LNCAP (cell line): ENCODE measurements around the gene HSPG2.

ENCODE experiments used
- TF ChIP-seq, protein P1 (sequence below): fragments of 450-650 bp; IDR thresholded peaks from 2 replicates; pipeline ENCODE4 v1.5.1; 2017; ENCODE audit warnings: mild to moderate bottlenecking

HSPG2 gene

DNA sequence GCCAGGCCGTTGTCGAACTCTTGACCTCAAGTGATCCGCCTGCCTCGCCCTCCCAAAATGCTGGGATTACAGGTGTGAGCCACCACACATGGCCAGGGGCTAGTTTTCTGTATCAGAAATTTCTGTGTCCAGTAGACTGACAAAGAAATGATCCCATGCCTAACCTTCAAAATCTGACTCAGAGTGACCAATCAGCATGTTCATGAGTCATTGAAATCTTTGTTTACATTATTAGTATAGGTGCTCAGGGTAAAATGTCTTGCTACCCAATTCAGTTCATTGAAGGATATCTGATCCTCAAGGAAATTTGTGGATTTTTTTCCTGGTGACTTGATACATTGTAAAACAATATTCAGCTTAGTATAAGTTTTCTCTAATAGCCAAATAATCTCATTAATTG, 136.0 kb downstream of the HSPG2 start:
- TF ChIP-seq, protein P1, sequence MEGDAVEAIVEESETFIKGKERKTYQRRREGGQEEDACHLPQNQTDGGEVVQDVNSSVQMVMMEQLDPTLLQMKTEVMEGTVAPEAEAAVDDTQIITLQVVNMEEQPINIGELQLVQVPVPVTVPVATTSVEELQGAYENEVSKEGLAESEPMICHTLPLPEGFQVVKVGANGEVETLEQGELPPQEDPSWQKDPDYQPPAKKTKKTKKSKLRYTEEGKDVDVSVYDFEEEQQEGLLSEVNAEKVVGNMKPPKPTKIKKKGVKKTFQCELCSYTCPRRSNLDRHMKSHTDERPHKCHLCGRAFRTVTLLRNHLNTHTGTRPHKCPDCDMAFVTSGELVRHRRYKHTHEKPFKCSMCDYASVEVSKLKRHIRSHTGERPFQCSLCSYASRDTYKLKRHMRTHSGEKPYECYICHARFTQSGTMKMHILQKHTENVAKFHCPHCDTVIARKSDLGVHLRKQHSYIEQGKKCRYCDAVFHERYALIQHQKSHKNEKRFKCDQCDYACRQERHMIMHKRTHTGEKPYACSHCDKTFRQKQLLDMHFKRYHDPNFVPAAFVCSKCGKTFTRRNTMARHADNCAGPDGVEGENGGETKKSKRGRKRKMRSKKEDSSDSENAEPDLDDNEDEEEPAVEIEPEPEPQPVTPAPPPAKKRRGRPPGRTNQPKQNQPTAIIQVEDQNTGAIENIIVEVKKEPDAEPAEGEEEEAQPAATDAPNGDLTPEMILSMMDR, result no peak

GRCh38 chr1:21799730-21800129, 137.4 kb downstream of the HSPG2 start:
- TF ChIP-seq, protein P1, result no peak

GRCh38 chr1:21795075-21795474, 142.0 kb downstream of the HSPG2 start:
- TF ChIP-seq, protein P1, result no peak

GRCh38 chr1:21794656-21795055, 142.5 kb downstream of the HSPG2 start:
- TF ChIP-seq, protein P1, result no peak

- TF ChIP-seq, protein P1, result no peak
These were observed 144.0 kb downstream of the HSPG2 start for GRCh38 chr1:21793104-21793503.

DNA sequence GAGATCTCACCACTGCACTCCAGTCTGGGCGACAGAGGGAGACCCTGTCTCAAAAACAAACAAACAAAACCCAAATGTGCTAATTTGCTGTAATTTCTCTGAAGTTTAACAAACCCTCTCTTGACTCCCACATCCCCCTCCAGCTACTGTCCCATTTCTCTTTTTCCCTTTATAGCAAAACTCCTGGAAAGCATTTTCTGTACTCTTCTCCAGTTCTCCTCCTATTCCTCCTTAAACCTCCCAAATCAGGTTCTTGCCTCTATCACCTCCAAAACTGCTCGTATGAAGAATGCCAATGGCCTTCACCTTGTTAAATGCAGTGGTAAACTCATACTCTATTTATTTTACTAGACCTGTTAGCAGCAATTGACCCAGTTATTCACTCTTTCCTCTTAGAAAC, 150.5 kb downstream of the HSPG2 start:
- TF ChIP-seq, protein P1, result no peak

GRCh38 chr1:21783679-21784603, 153.2 kb downstream of the HSPG2 start:
- TF ChIP-seq, protein P1, result no peak
